B cell (primary cell): ENCODE data around the gene PDZD2. TPM values are rescaled to one million over a fixed set of nuclear protein-coding genes. Genes with fewer than 3 reads are reported as not detected.

Experiments
- ATAC-seq: fragments of 200-7000 bp; cut with Tn5 transposase; one replicate; pipeline ENCODE4 v1.10.0; 2021; ENCODE audit warnings: low read depth, mild to moderate bottlenecking, moderate number of reproducible peaks, moderate library complexity
- CTCF ChIA-PET: fragments of 350-600 bp; sonication (Branson Sonifier 250); formaldehyde crosslinking; loops from one replicate; lab custom pipeline; 2021; ENCODE audit warnings: antibody characterized with exemption, inconsistent platforms; lab: Charles Lee
- POLR2A ChIA-PET: fragments of 350-600 bp; sonication (Branson Sonifier 250); formaldehyde crosslinking; loops from one replicate; lab custom pipeline; 2021; ENCODE audit warnings: antibody characterized with exemption; lab: Charles Lee
- DNase-seq: peaks from one replicate; pipeline ENCODE4 v3.0.0; 2013
- H2AFZ ChIP-seq: 2 replicates; pipeline ENCODE4 v1.6.1; 2012; ENCODE audit warnings: mild to moderate bottlenecking, low read depth, low read length; ENCODE audit not compliant: insufficient read depth, poor library complexity, severe bottlenecking
- H3K27ac ChIP-seq, 2 donors: 1 replicate in 1 of 2; 2 replicates in 1 of 2; pipeline ENCODE4 v1.5.1; 2012 to 2013; ENCODE audit warnings: low read length in 2 of 2, mild to moderate bottlenecking in 2 of 2, moderate library complexity in 1 of 2
- H3K27me3 ChIP-seq, 4 experiments: fragments of 200-600 bp in 1 of 4; sonication (generic) in 1 of 4; replicated peaks in 1 of 4; 1 replicate in 2 of 4; 2 replicates in 2 of 4; pipeline versions ENCODE4 v1.6.1 to v1.7.0; 2013 to 2016; ENCODE audit warnings: low read length in 3 of 4, mild to moderate bottlenecking in 2 of 4, mixed read lengths in 1 of 4, moderate library complexity in 1 of 4; ENCODE audit not compliant: insufficient read depth in 4 of 4, control insufficient read depth in 3 of 4; ENCODE audit errors: control extremely low read depth in 1 of 4
- H3K36me3 ChIP-seq, 2 experiments: replicated peaks in 1 of 2; 1 replicate in 1 of 2; 2 replicates in 1 of 2; pipeline versions ENCODE4 v1.6.1 to v1.7.1; 2013; ENCODE audit warnings: low read length in 1 of 2; ENCODE audit not compliant: insufficient read depth in 2 of 2, control insufficient read depth in 1 of 2; ENCODE audit errors: control extremely low read depth in 1 of 2, extremely low read depth in 1 of 2
- H3K4me1 ChIP-seq, 2 donors: fragments of 200-600 bp in 1 of 2; sonication (generic) in 1 of 2; 1 replicate in 1 of 2; 2 replicates in 1 of 2; pipeline versions ENCODE4 v1.5.1 to v1.6.1; 2013 to 2017; ENCODE audit warnings: low read length in 2 of 2; ENCODE audit not compliant: control insufficient read depth in 2 of 2, insufficient read depth in 2 of 2
- H3K4me2 ChIP-seq: replicated peaks from 2 replicates; pipeline ENCODE3; 2012; ENCODE audit warnings: mild to moderate bottlenecking, low read depth, low read length; ENCODE audit not compliant: poor library complexity, severe bottlenecking
- H3K4me3 ChIP-seq, 5 experiments: fragments of 200-600 bp in 1 of 5; sonication (generic) in 1 of 5; 1 replicate in 3 of 5; 2 replicates in 2 of 5; pipeline versions ENCODE4 v1.5.1 to v1.7.0; 2011 to 2016; ENCODE audit warnings: low read length in 4 of 5, mild to moderate bottlenecking in 4 of 5, low read depth in 2 of 5, control low read depth in 1 of 5, moderate library complexity in 1 of 5; ENCODE audit not compliant: insufficient read depth in 1 of 5; ENCODE audit errors: control extremely low read depth in 1 of 5, extremely low read depth in 1 of 5
- H3K79me2 ChIP-seq: fragments of 200-600 bp; sonication (generic); one replicate; pipeline ENCODE4 v1.6.0; 2016; ENCODE audit warnings: low read length; ENCODE audit not compliant: control insufficient read depth, insufficient read depth
- H3K9ac ChIP-seq: fragments of 200-600 bp; sonication (generic); 2 replicates; pipeline ENCODE4 v1.6.1; 2017; ENCODE audit warnings: mild to moderate bottlenecking, low read length, moderate library complexity
- H3K9me3 ChIP-seq, 3 donors: one replicate each; pipeline versions ENCODE4 v1.6.1 to v1.7.1; 2013; ENCODE audit warnings: low read length in 2 of 3; ENCODE audit not compliant: control insufficient read depth in 2 of 3, insufficient read depth in 1 of 3; ENCODE audit errors: control extremely low read depth in 1 of 3
- H4K20me1 ChIP-seq: 2 replicates; pipeline ENCODE4 v1.6.0; 2012; ENCODE audit warnings: mild to moderate bottlenecking, low read length; ENCODE audit not compliant: insufficient read depth, control insufficient read depth, poor library complexity, severe bottlenecking
- H3K27ac Mint-ChIP-seq: one replicate; pipeline ENCODE4 v1.8.0; 2021; ENCODE audit warnings: mixed read lengths
- H3K27me3 Mint-ChIP-seq: one replicate; pipeline ENCODE4 v1.8.0; 2021; ENCODE audit warnings: mixed read lengths
- H3K4me1 Mint-ChIP-seq: one replicate; pipeline ENCODE4 v1.8.0; 2021; ENCODE audit warnings: mixed read lengths
- H3K4me3 Mint-ChIP-seq: one replicate; pipeline ENCODE4 v1.8.0; 2021; ENCODE audit warnings: mixed read lengths
- H3K9me3 Mint-ChIP-seq: one replicate; pipeline ENCODE4 v1.8.0; 2022; ENCODE audit warnings: mixed read lengths; ENCODE audit not compliant: insufficient read depth
- CTCF ChIP-seq: fragments of 200-600 bp; IDR thresholded peaks from one replicate; pipeline ENCODE4 v1.8.0; 2022; ENCODE audit warnings: antibody characterized with exemption, mild to moderate bottlenecking
- EZH2 ChIP-seq: IDR thresholded peaks from 2 replicates; pipeline ENCODE4 v1.6.1; 2012; ENCODE audit warnings: borderline replicate concordance, low read depth, mild to moderate bottlenecking, moderate library complexity, low read length; ENCODE audit not compliant: insufficient read depth, poor library complexity, severe bottlenecking
- WGBS: methylation state at CpG from one replicate; pipeline ENCODE4 v1.1.5; 2013; ENCODE audit warnings: missing lambda C conversion rate; ENCODE audit not compliant: insufficient coverage; 5-methylcytosine and 5-hydroxymethylcytosine counted together
- intact Hi-C: fragments of 100-400 bp; cut with micrococcal nuclease; formaldehyde crosslinking; loops from one replicate; pipeline ENCODE4 v1.10.0; 2022
- polyA plus RNA-seq: library from polyadenylated mRNA; depleted of rRNA; stranded (reverse); fragments of >200 nt; gene quantifications from 2 replicates; pipeline ENCODE4 v1.2.3, GENCODE V29; 2012
- total RNA-seq, 2 donors: library from RNA; stranded (reverse); fragments of 120-200 nt in 1 of 2; gene quantifications; 1 replicate in 1 of 2; 2 replicates in 1 of 2; pipeline versions ENCODE4 v1.2.3 to v1.2.4, GENCODE V29; 2013 to 2022

The PDZD2 gene
- total and polyA plus RNA-seq, 2 donors (not counting 1 experiment from before 2014, with no cell fraction given): not detected

GRCh38 chr5:31962351-31962751 lies 323.4 kb downstream of the PDZD2 start:
- no peak for ATAC-seq
- Histone ChIP-seq H3K4me1 (no peaks in the 10 kb centered on the region), H3K27ac (no peak overlapping the region), H3K4me3 (no peak overlapping the region), H4K20me1 (no peaks in the 10 kb centered on the region), H3K9ac (no peak overlapping the region), H3K27me3 (peaks cover 0 to under 1% (median 0%) of the 10 kb centered on the region in 4 experiments), H3K4me2 (no peak overlapping the region), H3K79me2 (no peaks in the 10 kb centered on the region), H3K9me3 (no peaks in the 10 kb centered on the region), H3K36me3 (no peaks in the 10 kb centered on the region), H2AFZ (no peak overlapping the region)
- no peak overlapping the region for H3K4me3 Mint-ChIP-seq
- TF ChIP-seq CTCF: no peak
- no peak for TF ChIP-seq EZH2
- ChIA-PET POLR2A (no interaction called here), CTCF (no interaction called here)
- H3K9me3 Mint-ChIP-seq: no peaks in the 10 kb centered on the region
- intact Hi-C loops: no loop called here
- no peak for DNase-seq
- H3K27ac Mint-ChIP-seq: no peak overlapping the region
- WGBS: 39% methylated on average over 5 of the region's 6 CpGs
- H3K4me1 Mint-ChIP-seq: no peaks in the 10 kb centered on the region
- no peaks in the 10 kb centered on the region for H3K27me3 Mint-ChIP-seq

- H3K4me2 ChIP-seq: no peak overlapping the region
- CTCF ChIA-PET: no interaction called here
- no peaks in the 10 kb centered on the region for H3K9me3 Mint-ChIP-seq
These were observed 324.0 kb downstream of the PDZD2 start for GRCh38 chr5:31962871-31963307.

More at GRCh38 chr5:31962871-31963307, 324.0 kb downstream of the PDZD2 start:
- POLR2A ChIA-PET: no interaction called here
- H3K4me3 ChIP-seq: no peak overlapping the region
- no peak overlapping the region for H3K27ac ChIP-seq
- no peaks in the 10 kb centered on the region for H3K36me3 ChIP-seq
- WGBS: no CpG with 5 or more reads among the region's 3 CpGs
- Mint-ChIP-seq H3K27ac (no peak overlapping the region), H3K4me1 (no peaks in the 10 kb centered on the region), H3K4me3 (no peak overlapping the region), H3K27me3 (no peaks in the 10 kb centered on the region)
- no peaks in the 10 kb centered on the region for H3K4me1 ChIP-seq
- no peak overlapping the region for H2AFZ ChIP-seq
- ATAC-seq: no peak
- intact Hi-C loops: no loop called here
- H3K27me3 ChIP-seq: no peaks in the 10 kb centered on the region
- H3K79me2 ChIP-seq: no peaks in the 10 kb centered on the region
- H3K9me3 ChIP-seq: no peaks in the 10 kb centered on the region
- TF ChIP-seq CTCF: no peak
- no peak for TF ChIP-seq EZH2
- DNase-seq: no peak
- H4K20me1 ChIP-seq: no peaks in the 10 kb centered on the region
- H3K9ac ChIP-seq: no peak overlapping the region
